AG09319 (cell line): Measurements from ENCODE around the gene RTN4RL1.
A peak's percentile ranks its signal among the peaks of the same experiment; 100 is the strongest.

Source experiments
- DNase-seq: peaks from one replicate; pipeline ENCODE4 v3.0.0-alpha.2; 2010; ENCODE audit warnings: low read depth; ENCODE audit errors: extremely low read depth
- CTCF ChIP-seq: IDR thresholded peaks from 2 replicates; pipeline ENCODE4 v1.5.1; 2011; ENCODE audit warnings: low read depth, mild to moderate bottlenecking, inconsistent platforms, low read length, moderate library complexity

Gene RTN4RL1

GRCh38 chr17:2041561-2042389 lies 16.6 kb upstream of the RTN4RL1 start, which contains the start of gene OVCA2:
OVCA2 (plus strand) TSS chr17:2042022; CDS start chr17:2042048, 26 bp downstream.
- DNase-seq, result peak; percentile 83

GRCh38 chr17:2040942-2041560 lies 15.9 kb upstream of the RTN4RL1 start:
- no peak for DNase-seq
- TF ChIP-seq CTCF, result no peak

More at GRCh38 chr17:2041561-2042389, 16.6 kb upstream of the RTN4RL1 start, which contains the start of gene OVCA2:
- TF ChIP-seq CTCF, result peak; percentile 52

- TF ChIP-seq CTCF, result no peak
- no peak for DNase-seq
Observed at GRCh38 chr17:2040219-2040827, 15.2 kb upstream of the RTN4RL1 start.

GRCh38 chr17:2037155-2037554 lies 12.0 kb upstream of the RTN4RL1 start:
- DNase-seq, result no peak
- no peak for TF ChIP-seq CTCF

- TF ChIP-seq CTCF, result no peak
- DNase-seq, result no peak
Observed at GRCh38 chr17:2035541-2036488, 10.7 kb upstream of the RTN4RL1 start.

GRCh38 chr17:2034806-2035540 lies 9.8 kb upstream of the RTN4RL1 start:
- TF ChIP-seq CTCF, result no peak
- DNase-seq, result no peak
